Caco-2 (cell line): ENCODE data around the gene ADCY1. TPM values are rescaled to one million over a fixed set of nuclear protein-coding genes. Genes with fewer than 3 reads are reported as not detected.
"Not testable (repeated sequence)": the region's sequence is repeated elsewhere in the genome, so short reads cannot be mapped to it uniquely, and the experiment has no call there.

ENCODE experiments used
- BruUV-seq: library from RNA; stranded (reverse); fragments of 400-500 nt; replicated peaks from 2 replicates; lab custom pipeline; 2021; lab: Mats Ljungman, UMichigan
- CTCF ChIA-PET: fragments of 300-600 bp; sonication (Branson Sonifier 250); formaldehyde crosslinking; loops from one replicate; lab custom pipeline; 2022; ENCODE audit warnings: antibody characterized with exemption; lab: Charles Lee
- POLR2A ChIA-PET: fragments of 300-600 bp; sonication (Branson Sonifier 250); formaldehyde crosslinking; loops from one replicate; lab custom pipeline; 2022; ENCODE audit warnings: antibody characterized with exemption; lab: Charles Lee
- DNase-seq, 2 experiments: peaks; one replicate each; pipeline versions ENCODE4 v3.0.0 to v3.0.0-alpha.2; 2020 to 2022
- H3K27me3 ChIP-seq: replicated peaks from 2 replicates; pipeline ENCODE4 v1.6.0; 2011; ENCODE audit warnings: low read length; ENCODE audit not compliant: control insufficient read depth, insufficient read depth
- H3K36me3 ChIP-seq: 2 replicates; pipeline ENCODE4 v1.5.1; 2011; ENCODE audit warnings: low read length; ENCODE audit not compliant: control insufficient read depth, insufficient read depth
- H3K4me1 ChIP-seq: fragments of 250-450 bp; sonication (Bioruptor Pico); 2 replicates; pipeline ENCODE4 v1.5.1; 2020; ENCODE audit warnings: mild to moderate bottlenecking
- H3K4me3 ChIP-seq: 2 replicates; pipeline ENCODE4 v1.5.1; 2011; ENCODE audit warnings: low read depth, mild to moderate bottlenecking, control low read depth, low read length
- H3K9me3 ChIP-seq: fragments of 250-450 bp; sonication (Bioruptor Pico); 2 replicates; pipeline ENCODE4 v1.5.1; 2020; ENCODE audit warnings: mild to moderate bottlenecking, moderate library complexity
- H3K27ac Mint-ChIP-seq: one replicate; pipeline ENCODE4 v1.8.0; 2022; ENCODE audit warnings: mixed read lengths; ENCODE audit not compliant: unreplicated experiment
- H3K27me3 Mint-ChIP-seq: one replicate; pipeline ENCODE4 v1.8.0; 2022; ENCODE audit warnings: mixed read lengths; ENCODE audit not compliant: insufficient read depth, unreplicated experiment
- H3K36me3 Mint-ChIP-seq: one replicate; pipeline ENCODE4 v1.8.0; 2022; ENCODE audit warnings: mild to moderate bottlenecking, mixed read lengths; ENCODE audit not compliant: insufficient read depth, unreplicated experiment
- H3K4me1 Mint-ChIP-seq: one replicate; pipeline ENCODE4 v1.8.0; 2022; ENCODE audit warnings: low read depth, mixed read lengths; ENCODE audit not compliant: unreplicated experiment
- H3K4me3 Mint-ChIP-seq: one replicate; pipeline ENCODE4 v1.8.0; 2022; ENCODE audit warnings: mild to moderate bottlenecking, moderate library complexity, mixed read lengths; ENCODE audit not compliant: unreplicated experiment
- H3K9me3 Mint-ChIP-seq: one replicate; pipeline ENCODE4 v1.8.0; 2022; ENCODE audit warnings: mixed read lengths; ENCODE audit not compliant: unreplicated experiment
- CTCF ChIP-seq, 2 experiments: fragments of 200-600 bp in 1 of 2; IDR thresholded peaks; 1 replicate in 1 of 2; 2 replicates in 1 of 2; pipeline versions ENCODE4 v1.5.1 to v1.8.0; 2011 to 2022; ENCODE audit warnings: antibody characterized with exemption in 1 of 2, control low read depth in 1 of 2, inconsistent platforms in 1 of 2, low read depth in 1 of 2, low read length in 1 of 2, mild to moderate bottlenecking in 1 of 2, moderate library complexity in 1 of 2; ENCODE audit not compliant: insufficient read depth in 1 of 2, severe bottlenecking in 1 of 2, unreplicated experiment in 1 of 2
- intact Hi-C: fragments of 100-400 bp; cut with micrococcal nuclease; formaldehyde crosslinking; loops from one replicate; pipeline ENCODE4 v1.10.0; 2022; ENCODE audit not compliant: unreplicated experiment
- total RNA-seq: library from RNA; stranded (reverse); gene quantifications from 2 replicates; pipeline ENCODE4 v1.2.3, GENCODE V29; 2022

The ADCY1 gene
- total RNA-seq, 1 experiment from 2014 or later, result 2.9 TPM

- H3K4me1 ChIP-seq, H3K9me3 ChIP-seq, DNase-seq, H3K27ac Mint-ChIP-seq, H3K4me3 ChIP-seq, H3K4me1 Mint-ChIP-seq, H3K4me3 Mint-ChIP-seq, H3K27me3 ChIP-seq, POLR2A ChIA-PET, H3K36me3 ChIP-seq, H3K9me3 Mint-ChIP-seq, BruUV-seq, H3K27me3 Mint-ChIP-seq, CTCF ChIA-PET: not testable (repeated sequence)
- intact Hi-C loops, result loop anchor here (10.0 kb wide), 1 partner anchor 84 kb away; no protein-coding TSS in a partner anchor
- peak in 1 of 2 experiments; percentile 12 for TF ChIP-seq CTCF (IDR thresholded peaks at IDR 0.05; ENCODE audit: insufficient read depth in 1 of 2, low read depth in 1 of 2, low read length in 1 of 2, severe bottlenecking in 1 of 2, unreplicated experiment in 1 of 2)
- H3K36me3 Mint-ChIP-seq, result peaks cover 43% of the 10 kb centered on the region
These were observed 174.8 kb downstream of the ADCY1 start for GRCh38 chr7:45748976-45749375.

- H3K4me1 ChIP-seq, H3K4me3 ChIP-seq, CTCF ChIA-PET, H3K27me3 Mint-ChIP-seq, H3K4me3 Mint-ChIP-seq, H3K27me3 ChIP-seq, H3K27ac Mint-ChIP-seq, intact Hi-C loops, H3K4me1 Mint-ChIP-seq, DNase-seq, POLR2A ChIA-PET, H3K9me3 Mint-ChIP-seq, H3K36me3 ChIP-seq, BruUV-seq, H3K9me3 ChIP-seq: not testable (repeated sequence)
- peaks cover 26% of the 10 kb centered on the region for H3K36me3 Mint-ChIP-seq
These were observed 177.2 kb downstream of the ADCY1 start for GRCh38 chr7:45751352-45751751.

GRCh38 chr7:45756333-45756732 lies 182.2 kb downstream of the ADCY1 start:
- H3K9me3 Mint-ChIP-seq, H3K4me3 ChIP-seq, H3K27me3 Mint-ChIP-seq, H3K27me3 ChIP-seq, BruUV-seq, H3K27ac Mint-ChIP-seq, H3K9me3 ChIP-seq, POLR2A ChIA-PET, DNase-seq, CTCF ChIA-PET, H3K4me1 Mint-ChIP-seq, H3K4me1 ChIP-seq, H3K36me3 ChIP-seq, H3K4me3 Mint-ChIP-seq: not testable (repeated sequence)
- H3K36me3 Mint-ChIP-seq, result peaks cover 29% of the 10 kb centered on the region
- intact Hi-C loops, result loop anchor here (1.0 kb wide), 1 partner anchor 98 kb away; no protein-coding TSS in a partner anchor

- H3K36me3 ChIP-seq, H3K4me3 Mint-ChIP-seq, H3K9me3 ChIP-seq, POLR2A ChIA-PET, H3K4me1 Mint-ChIP-seq, H3K27me3 Mint-ChIP-seq, CTCF ChIA-PET, H3K27me3 ChIP-seq, BruUV-seq, H3K9me3 Mint-ChIP-seq, H3K27ac Mint-ChIP-seq, H3K4me3 ChIP-seq, H3K4me1 ChIP-seq: not testable (repeated sequence)
- TF ChIP-seq CTCF (IDR thresholded peaks at IDR 0.05; ENCODE audit: insufficient read depth in 1 of 2, low read depth in 1 of 2, low read length in 1 of 2, severe bottlenecking in 1 of 2, unreplicated experiment in 1 of 2), result peak; percentile 36 to 37
- peaks cover 25% of the 10 kb centered on the region for H3K36me3 Mint-ChIP-seq
- DNase-seq, result peak in 1 of 2 experiments; percentile 34
- intact Hi-C loops, result loop anchor here (1.0 kb wide), 1 partner anchor 98 kb away; no protein-coding TSS in a partner anchor
These were observed 182.6 kb downstream of the ADCY1 start for GRCh38 chr7:45756757-45757156.

- H3K36me3 Mint-ChIP-seq, intact Hi-C loops, POLR2A ChIA-PET, H3K9me3 Mint-ChIP-seq, H3K4me1 Mint-ChIP-seq, H3K36me3 ChIP-seq, H3K27me3 ChIP-seq, CTCF ChIA-PET, H3K9me3 ChIP-seq, H3K4me3 Mint-ChIP-seq, H3K4me1 ChIP-seq, H3K27ac Mint-ChIP-seq, BruUV-seq, H3K27me3 Mint-ChIP-seq, DNase-seq, H3K4me3 ChIP-seq: not testable (repeated sequence)
These were observed 185.3 kb downstream of the ADCY1 start for GRCh38 chr7:45759464-45759863.
